Fibroblast of mammary gland (primary cell): ENCODE results near the gene SNTG2.

Experiments
- DNase-seq: peaks from one replicate; pipeline ENCODE4 v3.0.0-alpha.2; 2010; ENCODE audit warnings: low read depth
- H3K4me3 ChIP-seq: 2 replicates; pipeline ENCODE4 v1.5.1; 2011; ENCODE audit warnings: low read depth, mild to moderate bottlenecking, low read length, moderate library complexity; ENCODE audit not compliant: control insufficient read depth
- CTCF ChIP-seq: conservative IDR thresholded peaks from 2 replicates; pipeline ENCODE4 v1.5.1; 2011; ENCODE audit warnings: low read depth, low read length, inconsistent platforms; ENCODE audit not compliant: control insufficient read depth, insufficient read depth

Gene SNTG2

GRCh38 chr2:1295740-1296139 is 345.1 kb downstream of the SNTG2 start:
- no peak for TF ChIP-seq CTCF
- no peak for DNase-seq
- H3K4me3 ChIP-seq: no peak overlapping the region

GRCh38 chr2:1297372-1298159 is 346.9 kb downstream of the SNTG2 start:
- TF ChIP-seq CTCF: no peak
- H3K4me3 ChIP-seq: no peak overlapping the region
- no peak for DNase-seq

- no peak for TF ChIP-seq CTCF
- no peak overlapping the region for H3K4me3 ChIP-seq
- no peak for DNase-seq
Measured at GRCh38 chr2:1299043-1299442, 348.4 kb downstream of the SNTG2 start.

- no peak for DNase-seq
- no peak overlapping the region for H3K4me3 ChIP-seq
- TF ChIP-seq CTCF: no peak
Measured at GRCh38 chr2:1300284-1300683, 349.6 kb downstream of the SNTG2 start.

- no peak for DNase-seq
- no peak overlapping the region for H3K4me3 ChIP-seq
- TF ChIP-seq CTCF: no peak
Measured at GRCh38 chr2:1301056-1301455, 350.4 kb downstream of the SNTG2 start.

GRCh38 chr2:1305342-1306013 is 354.8 kb downstream of the SNTG2 start:
- DNase-seq: no peak
- no peak overlapping the region for H3K4me3 ChIP-seq
- TF ChIP-seq CTCF: no peak
